K562 (cell line): ENCODE results near the gene PCBD2. TPM values are rescaled to one million over a fixed set of nuclear protein-coding genes. Genes with fewer than 3 reads are reported as not detected.

ENCODE experiments used
- CBX3 ChIP-seq, 2 experiments: IDR thresholded peaks; 1 replicate in 1 of 2; 2 replicates in 1 of 2; pipeline ENCODE4 v1.6.1; 2012; ENCODE audit warnings: inconsistent platforms in 2 of 2, low read length in 2 of 2, borderline replicate concordance in 1 of 2, control low read depth in 1 of 2
- CBX5 ChIP-seq: IDR thresholded peaks from 2 replicates; pipeline ENCODE4 v1.6.1; 2014; ENCODE audit warnings: low read depth, borderline replicate concordance
- FOS ChIP-seq: IDR thresholded peaks from 3 replicates; pipeline ENCODE4 v1.6.1; 2011; ENCODE audit not compliant: insufficient read length; ENCODE audit errors: extremely low read depth
- GTF2F1 ChIP-seq: IDR thresholded peaks from 2 replicates; pipeline ENCODE4 v1.6.1; 2011; ENCODE audit warnings: low read depth, low read length, improper control_type of control experiment
- HDAC2 ChIP-seq: fragments of 450-650 bp; IDR thresholded peaks from 2 replicates; pipeline ENCODE4 v1.6.1; 2016; ENCODE audit warnings: mild to moderate bottlenecking
- HDAC6 ChIP-seq: IDR thresholded peaks from 2 replicates; pipeline ENCODE4 v1.6.1; 2012; ENCODE audit warnings: low read depth, mild to moderate bottlenecking, control low read depth, inconsistent platforms, low read length, moderate library complexity
- POLR2B ChIP-seq: fragments of 450-650 bp; IDR thresholded peaks from 2 replicates; pipeline ENCODE4 v1.6.1; 2018; ENCODE audit warnings: low read depth; ENCODE audit not compliant: partially characterized antibody
- SMARCC2 ChIP-seq: fragments of 450-650 bp; IDR thresholded peaks from 2 replicates; pipeline ENCODE4 v1.6.1; 2017; ENCODE audit warnings: antibody characterized with exemption, moderate library complexity, mild to moderate bottlenecking, low read depth
- ZBTB40 ChIP-seq, 2 experiments: fragments of 450-650 bp in 1 of 2; sonication (generic) in 1 of 2; formaldehyde crosslinking in 1 of 2; IDR thresholded peaks; 2 replicates each; pipeline versions ENCODE4 v1.7.1 to v1.9.0; 2016 to 2022; ENCODE audit warnings: inconsistent platforms in 1 of 2, mild to moderate bottlenecking in 1 of 2, missing genetic modification reagents in 1 of 2
- ZNF263 ChIP-seq: sonication (generic); formaldehyde crosslinking; IDR thresholded peaks from 2 replicates; pipeline ENCODE4 v1.8.0; 2022; ENCODE audit warnings: mild to moderate bottlenecking, missing genetic modification reagents, borderline replicate concordance
- ZNF408 ChIP-seq: fragments of 250-450 bp; sonication (Bioruptor Pico); IDR thresholded peaks from 2 replicates; pipeline ENCODE4 v1.4.0; 2020; ENCODE audit warnings: low read depth, mild to moderate bottlenecking, moderate library complexity
- polyA plus RNA-seq, 8 experiments: library from polyadenylated mRNA; depleted of rRNA in 4 of 8; stranded (reverse) in 5 of 8; unstranded in 3 of 8; fragments of >200 nt; fragmentation: Nextera tagmentation in 2 of 8; fragmentation: Illumina TruSeq in 1 of 8; extraction: Ambion mirVana in 2 of 8; extraction: Trizol in 1 of 8; gene quantifications; 2 replicates each; pipeline versions ENCODE4 v1.2.1 to v1.2.3, GENCODE V29; 2011 to 2014; ENCODE audit warnings: inconsistent platforms in 1 of 8, missing spikeins in 1 of 8
- total RNA-seq, 7 experiments: library from RNA; depleted of rRNA in 6 of 7; stranded (reverse); fragments of >200 nt in 6 of 7; fragmentation: Illumina TruSeq in 2 of 7; extraction: Trizol in 2 of 7; gene quantifications; 2 replicates each; pipeline versions ENCODE4 v1.2.1 to v1.2.3, GENCODE V29; 2011 to 2021; ENCODE audit warnings: low replicate concordance in 1 of 7
- TF ChIP-seq, protein P1 (sequence below): fragments of 450-650 bp; IDR thresholded peaks from 2 replicates; pipeline ENCODE4 v1.6.1; 2018; ENCODE audit not compliant: partially characterized antibody

The PCBD2 gene
- total and polyA plus RNA-seq, 9 of the 15 experiments (the other 6 are each of a cell fraction or from before 2014, with no cell fraction given): 5.2 to 13.8 (median 7.8) TPM

DNA sequence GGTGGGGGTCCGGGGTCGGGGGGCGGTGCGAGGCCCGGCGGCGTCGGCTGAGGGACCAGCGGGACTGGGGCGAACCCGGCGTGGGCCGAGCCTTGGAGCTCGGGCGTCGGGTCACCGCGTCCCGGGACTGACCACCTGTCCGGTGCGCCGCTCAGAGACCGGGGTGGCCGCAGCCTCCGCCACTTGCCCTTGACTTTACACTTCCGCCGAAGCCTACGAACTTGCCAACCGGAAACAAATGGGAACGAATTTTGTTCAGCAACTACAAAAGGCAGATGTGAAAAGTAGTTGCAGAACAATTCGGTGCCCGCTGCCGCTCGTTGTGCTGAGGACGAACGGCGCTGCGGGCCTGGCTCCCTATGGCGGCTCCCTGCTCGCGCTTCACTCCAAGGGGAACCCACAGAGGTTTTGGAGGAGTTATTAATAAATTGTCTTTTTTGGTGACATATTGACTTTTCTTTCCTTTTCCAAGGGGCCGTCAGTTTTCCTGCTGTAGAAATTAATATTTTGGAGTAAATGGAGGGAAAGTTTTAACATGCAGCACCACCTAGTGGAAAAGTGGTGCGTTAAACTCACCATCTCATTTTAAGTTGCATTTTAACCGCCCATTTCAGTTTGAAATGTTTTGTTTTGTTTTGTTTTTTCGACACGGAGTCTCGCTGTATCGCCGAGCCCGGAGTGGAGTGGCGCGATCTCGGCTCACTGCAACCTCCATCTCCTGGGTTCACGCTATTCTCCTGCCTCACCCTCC is 490 bp downstream of the PCBD2 start (continued):
- TF ChIP-seq SMARCC2 (peak; percentile 42; the same call in 1 of the 2 replicates), HDAC2 (0 out of 2 replicates have a peak, but pooled peaks have one; percentile 76), ZNF263 (CRISPR knock-in tag) (0 out of 2 replicates have a peak, but pooled peaks have one; percentile 20), FOS (no peak), CBX5 (0 out of 2 replicates have a peak, but pooled peaks have one; percentile 59), GTF2F1 (no peak), POLR2B (peak; percentile 16), HDAC6 (no peak), ZBTB40 (IDR thresholded peaks at IDR 0.05) (peak; percentile 69), ZBTB40 (CRISPR knock-in tag; IDR thresholded peaks at IDR 0.05) (no peak), CBX3 (IDR thresholded peaks at IDR 0.05; ENCODE audit: borderline replicate concordance in 1 of 2, low read length in 2 of 2) (no peak), ZNF408 (CRISPR knock-in tag) (no peak)
- TF ChIP-seq, protein P1, sequence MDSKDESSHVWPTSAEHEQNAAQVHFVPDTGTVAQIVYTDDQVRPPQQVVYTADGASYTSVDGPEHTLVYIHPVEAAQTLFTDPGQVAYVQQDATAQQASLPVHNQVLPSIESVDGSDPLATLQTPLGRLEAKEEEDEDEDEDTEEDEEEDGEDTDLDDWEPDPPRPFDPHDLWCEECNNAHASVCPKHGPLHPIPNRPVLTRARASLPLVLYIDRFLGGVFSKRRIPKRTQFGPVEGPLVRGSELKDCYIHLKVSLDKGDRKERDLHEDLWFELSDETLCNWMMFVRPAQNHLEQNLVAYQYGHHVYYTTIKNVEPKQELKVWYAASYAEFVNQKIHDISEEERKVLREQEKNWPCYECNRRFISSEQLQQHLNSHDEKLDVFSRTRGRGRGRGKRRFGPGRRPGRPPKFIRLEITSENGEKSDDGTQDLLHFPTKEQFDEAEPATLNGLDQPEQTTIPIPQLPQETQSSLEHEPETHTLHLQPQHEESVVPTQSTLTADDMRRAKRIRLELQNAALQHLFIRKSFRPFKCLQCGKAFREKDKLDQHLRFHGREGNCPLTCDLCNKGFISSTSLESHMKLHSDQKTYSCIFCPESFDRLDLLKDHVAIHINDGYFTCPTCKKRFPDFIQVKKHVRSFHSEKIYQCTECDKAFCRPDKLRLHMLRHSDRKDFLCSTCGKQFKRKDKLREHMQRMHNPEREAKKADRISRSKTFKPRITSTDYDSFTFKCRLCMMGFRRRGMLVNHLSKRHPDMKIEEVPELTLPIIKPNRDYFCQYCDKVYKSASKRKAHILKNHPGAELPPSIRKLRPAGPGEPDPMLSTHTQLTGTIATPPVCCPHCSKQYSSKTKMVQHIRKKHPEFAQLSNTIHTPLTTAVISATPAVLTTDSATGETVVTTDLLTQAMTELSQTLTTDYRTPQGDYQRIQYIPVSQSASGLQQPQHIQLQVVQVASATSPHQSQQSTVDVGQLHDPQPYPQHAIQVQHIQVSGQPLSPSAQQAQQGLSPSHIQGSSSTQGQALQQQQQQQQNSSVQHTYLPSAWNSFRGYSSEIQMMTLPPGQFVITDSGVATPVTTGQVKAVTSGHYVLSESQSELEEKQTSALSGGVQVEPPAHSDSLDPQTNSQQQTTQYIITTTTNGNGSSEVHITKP: no peak
